HG03095 (cell line): ENCODE measurements around the gene HECTD4.
A peak's percentile ranks its signal among the peaks of the same experiment; 100 is the strongest.

Source experiments
- ATAC-seq: cut with Tn5 transposase; IDR thresholded peaks from one replicate; pipeline ENCODE4 v1.9.1; 2021; ENCODE audit warnings: moderate library complexity; ENCODE audit not compliant: unreplicated experiment

HECTD4 gene

GRCh38 chr12:112322882-112323547, 59.2 kb downstream of the HECTD4 start:
- ATAC-seq, result no peak

GRCh38 chr12:112322441-112322840, 59.8 kb downstream of the HECTD4 start:
- no peak for ATAC-seq

- ATAC-seq, result no peak
These were observed 61.0 kb downstream of the HECTD4 start for GRCh38 chr12:112321245-112321644.

- no peak for ATAC-seq
These were observed 62.8 kb downstream of the HECTD4 start for GRCh38 chr12:112319395-112319794.

- no peak for ATAC-seq
These were observed 64.8 kb downstream of the HECTD4 start for GRCh38 chr12:112317481-112317880.

- no peak for ATAC-seq
These were observed 67.2 kb downstream of the HECTD4 start for GRCh38 chr12:112314981-112315380.

- no peak for ATAC-seq
These were observed 72.4 kb downstream of the HECTD4 start for GRCh38 chr12:112309797-112310196.

- no peak for ATAC-seq
These were observed 73.6 kb downstream of the HECTD4 start for GRCh38 chr12:112308652-112309051.

GRCh38 chr12:112308161-112308560, 74.1 kb downstream of the HECTD4 start:
- ATAC-seq, result no peak

- ATAC-seq, result no peak
These were observed 74.8 kb downstream of the HECTD4 start for GRCh38 chr12:112307317-112308011.

- no peak for ATAC-seq
These were observed 76.3 kb downstream of the HECTD4 start for GRCh38 chr12:112305951-112306350.

- ATAC-seq, result no peak
These were observed 77.8 kb downstream of the HECTD4 start for GRCh38 chr12:112304436-112304835.

- ATAC-seq, result no peak
These were observed 78.4 kb downstream of the HECTD4 start for GRCh38 chr12:112303799-112304198.

- peak; percentile 99 for ATAC-seq
These were observed 79.2 kb downstream of the HECTD4 start for GRCh38 chr12:112303004-112303403.

GRCh38 chr12:112299704-112300103, 82.5 kb downstream of the HECTD4 start:
- ATAC-seq, result no peak

GRCh38 chr12:112297188-112297587, 85.0 kb downstream of the HECTD4 start:
- ATAC-seq, result no peak

- no peak for ATAC-seq
These were observed 86.0 kb downstream of the HECTD4 start for GRCh38 chr12:112296183-112296582.

- ATAC-seq, result no peak
These were observed 87.4 kb downstream of the HECTD4 start for GRCh38 chr12:112294793-112295192.

- no peak for ATAC-seq
These were observed 93.6 kb downstream of the HECTD4 start for GRCh38 chr12:112288638-112289037.

- no peak for ATAC-seq
These were observed 96.4 kb downstream of the HECTD4 start for GRCh38 chr12:112285600-112286401.

GRCh38 chr12:112283546-112283945, 98.7 kb downstream of the HECTD4 start:
- ATAC-seq, result no peak

- ATAC-seq, result no peak
These were observed 99.3 kb downstream of the HECTD4 start for GRCh38 chr12:112282920-112283319.
